Activated CD8-positive, alpha-beta T cell treated with anti-CD3 and anti-CD28 coated beads for 36 hours (primary cell): ENCODE results near the gene GPSM1. TPM values are rescaled to one million over a fixed set of nuclear protein-coding genes. Genes with fewer than 3 reads are reported as not detected.

Source experiments
- ATAC-seq: fragments of 200-7000 bp; cut with Tn5 transposase; one replicate; pipeline ENCODE4 v1.10.0; 2021; ENCODE audit warnings: mild to moderate bottlenecking, moderate library complexity
- CTCF ChIA-PET: fragments of 350-600 bp; sonication (Branson Sonifier 250); formaldehyde crosslinking; loops from one replicate; lab custom pipeline; 2021; ENCODE audit warnings: antibody characterized with exemption; lab: Charles Lee
- POLR2A ChIA-PET: fragments of 350-600 bp; sonication (Branson Sonifier 250); formaldehyde crosslinking; loops from one replicate; lab custom pipeline; 2021; ENCODE audit warnings: antibody characterized with exemption; lab: Charles Lee
- DNase-seq: peaks from one replicate; pipeline ENCODE4 v3.0.0-alpha.2; 2020
- H3K27ac Mint-ChIP-seq: one replicate; pipeline ENCODE4 v1.8.0; 2021; ENCODE audit warnings: mild to moderate bottlenecking, mixed read lengths
- H3K27me3 Mint-ChIP-seq: one replicate; pipeline ENCODE4 v1.8.0; 2021; ENCODE audit warnings: mixed read lengths
- H3K36me3 Mint-ChIP-seq: one replicate; pipeline ENCODE4 v1.8.0; 2021; ENCODE audit warnings: low read depth, mixed read lengths
- H3K4me1 Mint-ChIP-seq: one replicate; pipeline ENCODE4 v1.8.0; 2021; ENCODE audit warnings: low read depth, mixed read lengths
- H3K4me3 Mint-ChIP-seq: one replicate; pipeline ENCODE4 v1.8.0; 2021; ENCODE audit warnings: mild to moderate bottlenecking, moderate library complexity, mixed read lengths
- H3K9me3 Mint-ChIP-seq: one replicate; pipeline ENCODE4 v1.8.0; 2021; ENCODE audit warnings: mixed read lengths
- intact Hi-C: fragments of 100-400 bp; cut with micrococcal nuclease; formaldehyde crosslinking; loops from one replicate; pipeline ENCODE4 v1.10.0; 2022
- total RNA-seq, 2 experiments: library from RNA; stranded (reverse); gene quantifications; one replicate each; pipeline ENCODE4 v1.2.3, GENCODE V29; 2021
- TF ChIP-seq, protein P1 (sequence below): fragments of 200-600 bp; IDR thresholded peaks from one replicate; pipeline ENCODE4 v1.8.0; 2022; ENCODE audit warnings: antibody characterized with exemption, mild to moderate bottlenecking

GPSM1 gene, protein sequence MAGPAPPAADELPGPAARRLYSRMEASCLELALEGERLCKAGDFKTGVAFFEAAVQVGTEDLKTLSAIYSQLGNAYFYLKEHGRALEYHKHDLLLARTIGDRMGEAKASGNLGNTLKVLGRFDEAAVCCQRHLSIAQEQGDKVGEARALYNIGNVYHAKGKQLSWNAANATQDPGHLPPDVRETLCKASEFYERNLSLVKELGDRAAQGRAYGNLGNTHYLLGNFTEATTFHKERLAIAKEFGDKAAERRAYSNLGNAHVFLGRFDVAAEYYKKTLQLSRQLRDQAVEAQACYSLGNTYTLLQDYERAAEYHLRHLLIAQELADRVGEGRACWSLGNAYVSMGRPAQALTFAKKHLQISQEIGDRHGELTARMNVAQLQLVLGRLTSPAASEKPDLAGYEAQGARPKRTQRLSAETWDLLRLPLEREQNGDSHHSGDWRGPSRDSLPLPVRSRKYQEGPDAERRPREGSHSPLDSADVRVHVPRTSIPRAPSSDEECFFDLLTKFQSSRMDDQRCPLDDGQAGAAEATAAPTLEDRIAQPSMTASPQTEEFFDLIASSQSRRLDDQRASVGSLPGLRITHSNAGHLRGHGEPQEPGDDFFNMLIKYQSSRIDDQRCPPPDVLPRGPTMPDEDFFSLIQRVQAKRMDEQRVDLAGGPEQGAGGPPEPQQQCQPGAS
- total RNA-seq = 1 to 10 TPM; 8.8 to 10.0 TPM

DNA sequence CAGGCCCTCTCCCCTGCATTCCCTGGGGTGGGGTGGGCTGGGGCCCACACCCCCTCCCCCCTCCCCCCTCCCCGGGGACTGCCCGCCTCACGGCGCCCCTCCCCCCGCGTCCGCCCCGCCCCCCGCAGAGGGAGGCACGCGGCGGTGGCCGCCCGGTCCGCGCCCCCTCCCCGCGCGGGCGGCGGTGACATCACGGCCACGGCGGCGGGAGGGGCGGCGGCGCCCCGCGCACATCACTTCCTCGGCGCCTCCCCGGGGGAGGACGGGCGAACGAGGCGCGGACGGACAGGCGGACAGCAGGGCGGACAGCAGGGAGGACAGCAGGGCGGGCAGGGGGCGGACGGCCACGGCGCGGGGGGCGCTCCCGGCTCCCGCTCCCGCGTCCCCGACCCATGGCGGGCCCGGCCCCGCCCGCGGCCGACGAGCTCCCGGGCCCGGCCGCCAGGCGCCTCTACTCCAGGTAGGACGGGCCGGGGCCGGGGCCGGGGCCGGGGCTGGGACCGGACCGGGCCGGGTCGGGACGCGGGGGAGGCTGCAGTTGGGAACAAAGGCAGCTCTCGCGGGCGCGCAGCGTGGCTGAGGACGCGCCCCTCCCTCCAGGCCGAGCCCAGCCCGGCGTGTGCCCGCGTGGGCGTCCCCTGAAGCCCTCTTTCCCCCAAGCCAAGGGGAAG is at the start of gene GPSM1:
GPSM1 (plus strand) TSS at position 236 of the 671 bp plus-strand sequence; CDS start at position 393, 157 bp downstream.
- intact Hi-C loops = no loop called here
- Mint-ChIP-seq H3K36me3 (no peaks in the 10 kb centered on the region), H3K4me1 (peaks cover 6% of the 10 kb centered on the region), H3K27me3 (no peaks in the 10 kb centered on the region), H3K9me3 (no peaks in the 10 kb centered on the region), H3K27ac (no peak within 1 kb of the TSS), H3K4me3 (peak within 1 kb of the TSS; percentile 65)
- DNase-seq (peak; percentile 50), ATAC-seq (peak; percentile 57)
- POLR2A ChIA-PET = interaction anchor here (0.9 to 1.9 kb wide), 2 partner anchors 17 to 36 kb away, joined by 3 to 6 read pairs; partner anchors contain the start of gene DNLZ
- TF ChIP-seq, protein P1, sequence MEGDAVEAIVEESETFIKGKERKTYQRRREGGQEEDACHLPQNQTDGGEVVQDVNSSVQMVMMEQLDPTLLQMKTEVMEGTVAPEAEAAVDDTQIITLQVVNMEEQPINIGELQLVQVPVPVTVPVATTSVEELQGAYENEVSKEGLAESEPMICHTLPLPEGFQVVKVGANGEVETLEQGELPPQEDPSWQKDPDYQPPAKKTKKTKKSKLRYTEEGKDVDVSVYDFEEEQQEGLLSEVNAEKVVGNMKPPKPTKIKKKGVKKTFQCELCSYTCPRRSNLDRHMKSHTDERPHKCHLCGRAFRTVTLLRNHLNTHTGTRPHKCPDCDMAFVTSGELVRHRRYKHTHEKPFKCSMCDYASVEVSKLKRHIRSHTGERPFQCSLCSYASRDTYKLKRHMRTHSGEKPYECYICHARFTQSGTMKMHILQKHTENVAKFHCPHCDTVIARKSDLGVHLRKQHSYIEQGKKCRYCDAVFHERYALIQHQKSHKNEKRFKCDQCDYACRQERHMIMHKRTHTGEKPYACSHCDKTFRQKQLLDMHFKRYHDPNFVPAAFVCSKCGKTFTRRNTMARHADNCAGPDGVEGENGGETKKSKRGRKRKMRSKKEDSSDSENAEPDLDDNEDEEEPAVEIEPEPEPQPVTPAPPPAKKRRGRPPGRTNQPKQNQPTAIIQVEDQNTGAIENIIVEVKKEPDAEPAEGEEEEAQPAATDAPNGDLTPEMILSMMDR = no peak
- CTCF ChIA-PET = interaction anchor here (0.8 to 1.1 kb wide), 2 partner anchors 12 to 14 kb away, joined by 3 to 4 read pairs; no protein-coding TSS in a partner anchor

DNA sequence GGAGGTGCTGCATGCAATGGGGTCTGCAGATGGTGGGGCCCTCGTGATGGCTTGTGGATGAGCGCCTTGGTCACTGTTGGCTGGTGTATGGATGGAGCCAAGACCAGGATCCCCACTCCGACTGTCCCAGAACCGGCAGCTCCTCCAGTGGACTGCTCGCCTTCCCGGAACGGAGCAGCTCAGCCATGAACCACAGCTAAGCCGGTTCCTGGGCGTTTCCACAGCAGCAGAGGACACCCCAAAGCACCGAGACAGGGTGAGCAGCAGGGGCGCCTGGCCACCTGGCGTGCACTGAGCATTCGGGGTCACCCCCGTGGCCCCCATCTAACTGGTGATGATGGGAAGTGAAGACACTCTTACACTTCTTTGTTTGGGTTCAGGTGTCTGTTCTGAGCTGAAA is 49.6 kb upstream of the GPSM1 start:
- H3K4me1 Mint-ChIP-seq = no peaks in the 10 kb centered on the region
- DNase-seq = no peak
- TF ChIP-seq, protein P1 = no peak
- no peaks in the 10 kb centered on the region for H3K9me3 Mint-ChIP-seq
- intact Hi-C loops = no loop called here
- ChIA-PET POLR2A (no interaction called here), CTCF (interaction anchor here (1.6 kb wide), 1 partner anchor 107 kb away, joined by 6 read pairs; no protein-coding TSS in a partner anchor)
- no peak overlapping the region for H3K4me3 Mint-ChIP-seq
- H3K36me3 Mint-ChIP-seq = no peaks in the 10 kb centered on the region
- no peak overlapping the region for H3K27ac Mint-ChIP-seq
- no peak for ATAC-seq
- H3K27me3 Mint-ChIP-seq = no peaks in the 10 kb centered on the region

DNA sequence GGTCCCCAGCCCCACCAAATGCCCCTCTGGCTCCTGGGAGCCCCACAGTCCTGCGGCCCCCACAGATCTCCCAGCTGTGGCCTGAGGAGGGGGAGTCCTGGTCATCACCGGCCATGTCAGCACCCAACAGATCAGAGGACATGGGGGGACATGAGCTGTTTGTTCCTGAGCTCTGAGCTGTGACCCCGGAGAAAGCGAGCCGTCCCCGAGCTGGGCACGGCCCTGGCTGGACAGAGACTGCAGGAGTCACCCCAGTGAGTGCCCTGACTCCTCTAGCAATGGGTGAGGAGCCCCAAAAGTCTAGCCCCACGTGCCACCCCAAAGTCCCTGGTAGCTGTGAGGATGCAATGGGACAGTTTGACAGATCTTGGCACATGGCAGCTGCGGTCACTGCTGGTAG is 49.1 kb upstream of the GPSM1 start:
- Mint-ChIP-seq H3K4me1 (no peaks in the 10 kb centered on the region), H3K27me3 (no peaks in the 10 kb centered on the region), H3K9me3 (no peaks in the 10 kb centered on the region), H3K36me3 (no peaks in the 10 kb centered on the region), H3K4me3 (no peak overlapping the region), H3K27ac (no peak overlapping the region)
- DNase-seq (no peak), ATAC-seq (no peak)
- TF ChIP-seq, protein P1 = no peak
- ChIA-PET CTCF (interaction anchor here (1.1 to 1.6 kb wide), 2 partner anchors 11 to 108 kb away, joined by 4 to 6 read pairs; no protein-coding TSS in a partner anchor), POLR2A (interaction anchor here (0.8 kb wide), 1 partner anchor 143 kb away, joined by 3 read pairs; no protein-coding TSS in a partner anchor)
- intact Hi-C loops = no loop called here

GRCh38 chr9:136278894-136279293 is 48.4 kb upstream of the GPSM1 start:
- Mint-ChIP-seq H3K36me3 (no peaks in the 10 kb centered on the region), H3K27me3 (no peaks in the 10 kb centered on the region), H3K4me1 (peaks cover 3% of the 10 kb centered on the region), H3K27ac (no peak overlapping the region), H3K9me3 (no peaks in the 10 kb centered on the region), H3K4me3 (no peak overlapping the region)
- ChIA-PET CTCF (interaction anchor here (1.1 to 1.6 kb wide), 2 partner anchors 12 to 108 kb away, joined by 4 to 6 read pairs; no protein-coding TSS in a partner anchor), POLR2A (interaction anchor here (0.8 kb wide), 1 partner anchor 143 kb away, joined by 3 read pairs; no protein-coding TSS in a partner anchor)
- ATAC-seq = no peak
- TF ChIP-seq, protein P1 = no peak
- intact Hi-C loops = no loop called here
- no peak for DNase-seq
